ENCODE results near the gene RNF135.
"Not testable (repeated sequence)": the region's sequence is repeated elsewhere in the genome, so short reads cannot be mapped to it uniquely, and the experiment has no call there.

RNF135 gene

DNA sequence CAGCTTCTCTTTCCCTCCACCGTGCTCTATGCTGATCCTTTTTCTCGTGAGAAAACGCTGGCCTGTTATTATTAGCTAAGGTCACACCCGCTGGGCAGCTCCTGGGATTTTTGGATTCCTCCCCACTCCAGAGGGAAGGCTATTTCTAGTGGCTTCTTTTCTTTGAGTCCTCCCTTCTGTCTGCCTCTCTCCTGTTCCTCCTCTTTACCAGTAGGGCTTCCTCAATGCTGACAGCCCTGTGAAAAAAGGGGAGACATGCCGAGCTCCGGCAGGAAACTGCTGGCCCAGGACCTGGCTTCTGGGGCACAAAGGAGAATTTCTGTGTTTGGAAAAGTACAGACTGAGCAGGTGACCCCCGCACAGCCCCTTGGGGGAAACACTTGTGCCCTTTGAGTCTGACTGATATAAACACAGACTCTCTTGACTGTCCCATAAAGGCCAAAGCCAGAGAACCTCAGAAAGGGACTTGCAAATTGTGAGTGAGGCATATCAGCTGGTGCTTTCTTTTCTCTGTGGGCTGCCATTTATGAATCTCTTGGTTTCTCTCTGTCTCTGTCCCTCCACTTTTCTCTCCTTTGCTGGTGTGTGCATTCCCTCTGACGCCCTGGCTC, 14.0 kb upstream of the RNF135 start:
- DNase-seq (ENCODE audit: low read depth) = no peak

GRCh38 chr17:30957741-30958140, 13.1 kb upstream of the RNF135 start:
- DNase-seq (ENCODE audit: low read depth) = no peak

DNA sequence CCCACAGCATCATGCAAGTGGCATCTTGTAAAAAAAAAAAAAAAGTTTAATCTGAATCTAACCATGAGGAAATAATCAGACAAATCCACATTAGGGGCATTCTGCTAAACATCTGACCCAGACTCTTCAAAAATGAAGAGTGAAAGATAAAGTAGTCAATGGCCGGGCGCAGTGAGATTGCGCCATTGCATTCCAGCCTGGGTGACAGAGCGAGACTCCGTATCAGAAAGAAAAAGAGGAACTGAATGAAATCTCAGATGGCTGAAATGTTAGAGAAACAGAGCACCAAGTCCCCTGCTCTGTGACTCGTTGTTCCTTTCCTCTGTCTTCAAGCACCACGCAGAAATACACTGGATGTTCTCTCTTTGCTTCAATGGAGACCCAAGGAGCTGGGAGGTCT, 12.7 kb upstream of the RNF135 start:
- no peak for DNase-seq (ENCODE audit: low read depth)

DNA sequence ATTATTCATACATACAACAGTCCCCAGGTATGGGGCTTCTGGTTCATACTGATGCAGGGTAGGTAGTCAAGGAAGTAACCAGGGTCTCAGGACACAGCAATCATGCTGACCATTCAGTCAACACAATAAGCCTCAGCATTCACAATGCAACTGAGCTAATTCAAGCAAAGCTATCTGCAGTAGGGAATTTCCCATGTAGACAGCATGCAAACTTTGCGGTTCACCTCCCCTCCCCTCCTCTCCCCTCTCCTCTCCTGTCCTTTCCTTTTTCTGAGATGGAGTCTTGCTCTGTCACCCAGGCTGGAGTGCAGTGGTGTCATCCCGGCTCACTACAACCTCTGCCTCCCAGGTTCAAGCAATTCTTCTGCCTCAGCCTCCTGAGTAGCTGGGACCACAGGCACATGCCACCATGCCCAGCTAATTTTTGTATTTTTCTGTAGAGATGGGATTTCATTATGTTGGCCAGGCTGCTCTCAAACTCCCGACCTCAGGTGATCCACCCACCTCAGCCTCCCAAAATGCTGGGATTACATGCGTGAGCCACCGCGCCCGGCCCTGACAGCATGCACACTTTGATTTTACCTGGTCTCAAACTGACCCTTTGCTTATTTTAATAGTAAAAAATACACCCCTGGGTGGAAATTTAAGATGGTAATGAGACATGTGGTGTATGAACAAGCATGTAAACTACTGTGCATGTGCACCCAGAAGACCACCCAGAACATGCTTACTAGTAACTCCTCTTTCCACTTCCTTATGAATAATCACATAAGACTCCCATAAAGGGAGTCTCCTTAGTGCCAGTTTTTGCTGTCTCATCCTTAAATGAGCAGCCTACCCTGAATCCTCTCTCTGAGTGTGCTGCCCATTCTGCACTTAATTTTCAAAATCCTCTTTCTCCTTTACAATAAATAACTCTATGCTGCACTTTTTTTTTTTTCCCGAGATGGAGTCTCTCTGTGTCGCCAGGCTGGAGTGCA, 9.3 kb upstream of the RNF135 start:
- no peak for DNase-seq (ENCODE audit: low read depth)

GRCh38 chr17:30964312-30964711, 6.5 kb upstream of the RNF135 start:
- not testable (repeated sequence) for DNase-seq (ENCODE audit: low read depth)

GRCh38 chr17:30964876-30965275, 6.0 kb upstream of the RNF135 start:
- DNase-seq (ENCODE audit: low read depth) = no peak

DNA sequence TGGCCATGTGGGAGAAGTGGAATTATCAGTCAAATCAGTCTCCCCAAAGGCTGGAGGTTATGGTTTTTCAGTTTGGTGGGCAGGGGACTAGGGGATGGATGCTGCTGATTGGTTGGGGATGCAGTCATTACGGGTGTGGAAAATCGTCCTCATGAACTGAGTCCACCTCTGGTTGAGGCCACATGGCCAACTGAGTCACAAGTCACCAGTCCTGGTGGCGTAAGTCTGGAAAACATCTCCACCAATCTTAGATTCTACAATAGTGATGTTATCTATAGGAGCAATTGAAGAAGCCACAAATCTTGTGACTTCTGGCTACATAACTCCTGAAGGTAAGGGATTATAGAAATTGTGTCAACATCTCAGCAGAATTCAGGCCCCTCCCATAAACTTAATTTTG, 5.2 kb upstream of the RNF135 start:
- DNase-seq (ENCODE audit: low read depth) = no peak

- DNase-seq (ENCODE audit: low read depth) = not testable (repeated sequence)
Measured at GRCh38 chr17:30967911-30968310, 2.9 kb upstream of the RNF135 start.

- no peak for DNase-seq (ENCODE audit: low read depth)
Measured at GRCh38 chr17:30969989-30970830, 629 bp upstream of the RNF135 start.

- no peak for DNase-seq (ENCODE audit: low read depth)
Measured at GRCh38 chr17:30975042-30975820, 4.4 kb downstream of the RNF135 start.

GRCh38 chr17:30979919-30980318, 9.1 kb downstream of the RNF135 start:
- DNase-seq (ENCODE audit: low read depth) = not testable (repeated sequence)

DNA sequence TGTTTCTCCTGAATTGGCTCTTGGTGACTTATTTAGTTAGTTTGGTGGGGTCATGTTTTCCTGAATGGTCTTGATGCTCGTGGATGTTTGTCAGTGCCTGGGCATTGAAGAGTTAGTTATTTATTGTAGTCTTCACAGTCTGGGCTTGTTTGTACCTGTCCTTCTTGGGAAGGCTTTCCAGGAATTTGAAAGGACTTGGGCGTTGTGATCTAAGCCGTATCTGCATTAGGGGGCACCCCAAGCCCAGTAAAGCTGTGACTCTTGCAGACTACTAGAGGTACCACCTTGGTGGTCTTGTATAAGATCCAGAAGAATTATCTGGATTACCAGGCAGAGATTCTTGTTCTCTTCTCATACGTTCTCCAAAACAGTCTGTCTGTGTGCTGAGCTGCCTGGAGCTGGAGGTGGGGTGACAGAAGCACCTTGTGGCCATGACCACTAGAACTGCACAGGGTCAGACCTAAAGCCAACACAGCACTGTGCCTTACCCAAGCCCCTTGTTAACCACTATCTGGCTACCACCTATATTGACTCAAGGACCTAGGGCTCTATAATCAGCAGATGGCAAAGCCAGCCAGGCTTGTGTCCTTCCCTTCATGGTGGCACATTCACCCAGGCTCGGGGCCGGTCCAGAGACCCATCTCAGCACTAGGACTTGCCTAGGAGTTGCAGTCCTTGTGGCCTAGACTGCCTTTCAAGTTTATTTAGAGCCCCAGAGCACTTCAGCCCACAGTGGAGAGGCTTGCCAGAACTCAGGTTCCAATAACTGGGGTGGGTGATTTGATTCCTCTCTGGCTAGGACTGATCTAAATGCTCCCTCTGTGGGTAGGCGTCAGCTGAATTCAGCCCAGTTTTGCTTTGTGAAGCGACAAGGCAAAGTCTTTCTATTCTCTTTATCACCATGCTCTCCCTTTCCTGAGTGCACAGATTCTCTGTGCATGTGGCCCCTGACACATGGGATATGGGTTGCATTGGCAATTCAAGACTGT, 11.0 kb downstream of the RNF135 start:
- DNase-seq (ENCODE audit: low read depth) = no peak

GRCh38 chr17:30982855-30983254, 12.0 kb downstream of the RNF135 start:
- no peak for DNase-seq (ENCODE audit: low read depth)

GRCh38 chr17:30990458-30990857, 19.6 kb downstream of the RNF135 start:
- no peak for DNase-seq (ENCODE audit: low read depth)

DNA sequence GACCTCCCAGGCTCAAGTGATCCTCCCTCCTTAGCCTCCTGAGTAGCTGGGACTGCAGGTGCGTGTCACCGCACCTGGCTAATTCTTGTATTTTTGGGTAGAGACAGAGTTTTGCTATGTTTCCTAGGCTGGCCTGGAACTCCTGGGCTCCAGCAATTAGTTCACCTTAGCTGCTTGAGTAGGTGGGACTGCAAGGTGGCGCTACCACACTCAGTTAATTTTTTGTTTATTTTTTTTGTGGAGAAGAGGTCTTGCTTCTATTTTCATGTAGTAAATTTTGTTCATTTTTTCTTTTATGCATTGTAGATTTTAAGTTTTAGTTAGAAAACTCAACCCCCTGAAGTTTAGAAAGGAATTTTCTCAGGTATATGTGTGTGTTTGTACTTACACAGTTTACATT, 21.7 kb downstream of the RNF135 start:
- DNase-seq (ENCODE audit: low read depth) = no peak

DNA sequence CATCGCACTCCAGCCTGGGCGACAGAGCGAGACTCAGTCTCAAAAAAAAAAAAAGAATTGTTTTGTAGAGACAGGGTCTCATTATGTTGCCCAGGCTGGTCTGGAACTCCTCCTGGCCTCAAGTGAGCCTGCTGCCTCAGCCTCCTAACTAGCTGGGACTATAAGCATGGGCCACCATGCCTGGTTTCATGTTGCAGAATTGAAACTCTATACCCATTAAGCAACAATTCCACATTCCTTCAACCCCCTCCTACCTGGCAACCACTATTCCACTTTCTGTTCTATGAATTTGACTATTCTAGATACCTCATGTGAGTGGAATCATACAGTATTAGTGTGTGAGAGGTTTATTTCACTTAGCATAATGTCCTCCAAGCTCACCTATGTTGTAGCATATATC, 24.5 kb downstream of the RNF135 start:
- DNase-seq (ENCODE audit: low read depth) = no peak

- DNase-seq (ENCODE audit: low read depth) = no peak
Measured at GRCh38 chr17:30996486-30996885, 25.6 kb downstream of the RNF135 start.

GRCh38 chr17:30997270-30997669, 26.4 kb downstream of the RNF135 start:
- DNase-seq (ENCODE audit: low read depth) = no peak

DNA sequence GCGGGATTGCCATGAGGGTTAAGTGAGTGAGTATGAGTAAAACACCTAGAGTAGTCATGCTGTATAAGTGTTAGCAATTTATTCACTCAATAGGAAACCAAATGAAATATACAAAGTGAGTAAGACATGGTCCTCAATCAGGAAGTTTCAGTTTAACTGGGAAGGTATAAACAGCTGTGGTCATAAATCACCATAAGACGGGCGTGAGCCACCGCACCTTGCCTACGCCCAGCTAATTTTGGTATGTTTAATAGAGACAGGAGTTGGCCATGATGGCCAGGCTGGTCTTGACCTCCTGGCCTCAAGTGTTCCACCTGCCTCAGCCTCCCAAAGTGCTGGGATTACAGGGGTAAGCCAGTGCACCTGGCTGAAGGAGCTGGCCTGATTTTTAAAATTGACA, 27.0 kb downstream of the RNF135 start:
- DNase-seq (ENCODE audit: low read depth) = no peak

DNA sequence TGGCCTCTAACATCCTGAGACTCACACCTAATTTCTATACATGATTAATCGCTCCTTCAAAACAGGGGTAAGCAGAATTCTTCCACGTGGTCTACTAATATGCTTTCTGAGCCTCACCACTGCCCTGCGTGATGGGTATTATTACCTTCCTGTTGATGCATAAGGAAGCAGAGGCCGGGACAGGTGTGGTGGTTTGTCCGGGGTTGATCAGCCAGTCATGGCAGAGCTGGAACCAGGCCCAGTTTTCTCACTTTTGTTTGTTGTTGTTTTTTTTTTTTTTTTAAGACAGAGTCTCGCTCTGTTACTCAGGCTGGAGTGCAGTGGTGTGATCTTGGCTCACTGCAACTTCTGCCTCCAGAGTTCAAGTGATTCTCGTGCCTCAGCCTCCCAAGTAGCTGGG, 31.2 kb downstream of the RNF135 start:
- no peak for DNase-seq (ENCODE audit: low read depth)
